ENCODE data around the gene OTOGL.
"Not testable (repeated sequence)": the region's sequence is repeated elsewhere in the genome, so short reads cannot be mapped to it uniquely, and the experiment has no call there.

Gene OTOGL

GRCh38 chr12:80135624-80136023 is 36.3 kb downstream of the OTOGL start:
- DNase-seq, result no peak

- DNase-seq, result no peak
Observed at GRCh38 chr12:80140005-80140404, 40.7 kb downstream of the OTOGL start.

GRCh38 chr12:80142640-80143039 is 43.3 kb downstream of the OTOGL start:
- DNase-seq, result no peak

GRCh38 chr12:80143537-80143936 is 44.2 kb downstream of the OTOGL start:
- no peak for DNase-seq

GRCh38 chr12:80149547-80150313 is 50.4 kb downstream of the OTOGL start:
- DNase-seq, result not testable (repeated sequence)

- no peak for DNase-seq
Observed at GRCh38 chr12:80151131-80151530, 51.8 kb downstream of the OTOGL start.

GRCh38 chr12:80154261-80154660 is 54.9 kb downstream of the OTOGL start:
- DNase-seq, result no peak

- DNase-seq, result no peak
Observed at GRCh38 chr12:80156306-80156705, 57.0 kb downstream of the OTOGL start.

GRCh38 chr12:80157645-80158044 is 58.3 kb downstream of the OTOGL start:
- DNase-seq, result no peak

GRCh38 chr12:80161612-80162011 is 62.3 kb downstream of the OTOGL start:
- DNase-seq, result no peak

GRCh38 chr12:80162177-80162576 is 62.8 kb downstream of the OTOGL start:
- DNase-seq, result no peak

GRCh38 chr12:80165746-80166145 is 66.4 kb downstream of the OTOGL start:
- no peak for DNase-seq

- DNase-seq, result no peak
Observed at GRCh38 chr12:80166751-80167150, 67.4 kb downstream of the OTOGL start.

GRCh38 chr12:80168936-80169335 is 69.6 kb downstream of the OTOGL start:
- no peak for DNase-seq

- no peak for DNase-seq
Observed at GRCh38 chr12:80170915-80171314, 71.6 kb downstream of the OTOGL start.

- no peak for DNase-seq
Observed at GRCh38 chr12:80173083-80173864, 73.9 kb downstream of the OTOGL start.

- DNase-seq, result no peak
Observed at GRCh38 chr12:80175307-80175930, 76.1 kb downstream of the OTOGL start.

- no peak for DNase-seq
Observed at GRCh38 chr12:80176706-80177105, 77.4 kb downstream of the OTOGL start.

- no peak for DNase-seq
Observed at GRCh38 chr12:80178846-80179245, 79.5 kb downstream of the OTOGL start.

- DNase-seq, result no peak
Observed at GRCh38 chr12:80183939-80184338, 84.6 kb downstream of the OTOGL start.

- no peak for DNase-seq
Observed at GRCh38 chr12:80184926-80185325, 85.6 kb downstream of the OTOGL start.

- DNase-seq, result peak; percentile 82 to 85
Observed at GRCh38 chr12:80186727-80187217, 87.4 kb downstream of the OTOGL start.

- peak in 1 of 2 experiments; percentile 51 for DNase-seq
Observed at GRCh38 chr12:80187660-80188090, 88.3 kb downstream of the OTOGL start.

- peak in 1 of 2 experiments; percentile 42 for DNase-seq
Observed at GRCh38 chr12:80188576-80188975, 89.2 kb downstream of the OTOGL start.
